ENCODE data around the gene SPATS2.
"Not testable (repeated sequence)": the region's sequence is repeated elsewhere in the genome, so short reads cannot be mapped to it uniquely, and the experiment has no call there.

SPATS2 gene

DNA sequence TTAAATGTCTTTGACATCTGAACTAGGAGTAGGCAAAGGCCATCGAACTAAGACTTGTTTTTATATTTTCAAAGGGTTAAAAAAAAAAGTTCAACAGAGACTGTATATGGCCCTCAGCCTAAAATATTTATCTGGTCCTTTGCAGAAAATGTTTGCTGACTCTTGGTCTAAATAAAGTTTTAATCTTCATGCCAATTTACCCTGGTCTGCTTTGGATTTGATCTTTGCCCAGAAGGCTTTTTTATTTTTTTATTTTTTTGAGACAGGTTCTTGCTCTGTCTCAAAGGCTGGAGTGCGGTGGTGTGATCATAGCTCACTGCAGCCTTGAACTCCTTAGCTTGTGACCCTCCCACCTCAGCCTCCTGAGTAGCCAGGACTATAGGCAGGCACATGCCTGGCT, 47.1 kb downstream of the SPATS2 start:
- DNase-seq = no peak

DNA sequence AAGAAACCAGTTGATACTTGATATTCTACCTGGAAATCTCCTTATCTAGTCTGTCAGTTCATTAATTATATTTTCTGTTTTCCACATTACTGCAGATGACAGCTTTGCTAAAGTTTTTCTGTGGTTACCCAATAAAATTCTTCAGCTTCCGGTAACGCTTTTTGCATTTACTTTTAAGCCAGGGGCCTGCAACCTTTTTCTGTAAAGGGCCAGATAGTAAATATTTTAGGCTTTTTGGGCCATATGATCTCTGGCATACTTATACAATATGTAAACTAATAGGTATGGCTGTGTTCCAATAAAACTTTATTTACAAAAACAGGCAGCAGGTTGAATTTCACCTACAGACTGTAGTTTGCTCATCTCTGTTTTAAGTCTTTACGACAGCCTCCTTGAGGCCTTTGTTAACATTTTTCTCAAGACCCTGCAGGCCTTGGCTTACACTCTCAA, 48.3 kb downstream of the SPATS2 start:
- no peak for DNase-seq

DNA sequence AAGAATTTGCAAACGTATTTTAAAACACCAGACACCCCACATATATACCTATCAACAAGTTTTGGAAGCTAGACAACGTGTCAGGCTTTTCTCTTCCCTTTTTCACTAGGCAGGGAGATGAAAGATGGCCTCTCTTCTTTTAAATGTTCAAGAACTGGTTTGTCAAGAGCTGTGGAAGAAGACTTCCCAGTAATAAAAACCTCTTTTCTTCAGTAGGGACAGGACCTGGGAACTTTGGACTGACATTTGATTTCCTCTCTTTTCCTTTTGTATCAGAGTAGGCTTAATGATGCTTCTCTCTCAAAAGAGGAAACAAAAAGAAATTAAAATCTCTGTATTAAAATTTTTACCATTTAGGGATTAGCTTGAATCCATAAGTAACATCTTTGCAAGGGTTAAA, 49.6 kb downstream of the SPATS2 start:
- no peak for DNase-seq

DNA sequence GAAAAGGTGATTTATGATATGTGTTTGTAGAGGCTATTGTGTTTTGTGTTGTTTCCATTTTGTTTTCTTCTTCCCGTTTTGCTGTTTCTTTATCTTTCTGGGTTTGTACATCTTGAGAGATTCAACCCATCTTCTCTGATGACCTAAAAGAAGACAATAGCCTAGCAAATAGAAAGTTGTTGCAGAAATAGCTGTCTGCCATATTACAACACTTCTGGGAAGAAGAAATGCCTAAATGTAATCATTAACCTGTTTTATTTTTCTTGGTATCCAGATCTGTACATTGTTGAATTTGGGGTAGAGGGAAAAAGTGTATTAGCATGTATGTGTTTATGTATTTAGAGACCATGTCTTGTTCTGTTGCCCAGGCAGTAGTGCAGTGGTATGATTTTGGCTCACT, 50.3 kb downstream of the SPATS2 start:
- DNase-seq = no peak

DNA sequence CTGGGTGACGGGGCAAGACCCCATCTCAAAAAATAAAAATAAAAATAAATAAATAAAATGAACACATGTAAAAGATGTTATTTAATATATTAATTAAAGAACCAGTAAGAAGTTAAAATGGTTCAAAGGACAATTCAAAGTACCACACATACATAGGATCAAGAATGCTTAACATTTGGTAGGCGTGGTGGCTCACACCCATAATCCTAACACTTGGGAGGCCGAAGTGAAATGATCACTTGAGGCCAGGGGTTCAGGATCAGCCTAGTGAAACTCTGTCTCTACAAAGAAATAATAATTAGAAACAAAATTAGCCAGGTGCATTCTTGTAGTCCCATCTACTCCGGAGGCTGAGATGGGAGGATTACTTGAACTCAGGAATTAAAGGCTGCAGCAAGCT, 53.3 kb downstream of the SPATS2 start:
- DNase-seq = no peak

DNA sequence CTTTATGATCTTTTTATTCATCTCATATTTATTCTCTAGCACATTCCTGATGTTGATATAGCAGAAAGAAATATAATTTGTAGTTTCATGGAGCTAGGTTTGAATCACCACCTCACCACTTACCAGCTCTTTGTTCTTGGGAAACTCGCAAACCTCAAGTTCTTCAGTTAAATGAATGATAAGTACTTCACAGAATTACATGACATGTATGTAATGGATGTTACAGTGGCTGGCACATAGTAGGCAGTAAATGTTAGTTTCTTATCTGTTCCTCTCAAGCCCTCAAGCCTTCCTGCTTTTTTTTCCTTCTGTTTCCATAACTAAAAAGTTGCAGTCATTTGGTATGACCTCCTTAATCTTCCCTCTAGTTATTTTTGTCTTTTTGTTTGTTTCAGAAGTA, 54.9 kb downstream of the SPATS2 start:
- no peak for DNase-seq

DNA sequence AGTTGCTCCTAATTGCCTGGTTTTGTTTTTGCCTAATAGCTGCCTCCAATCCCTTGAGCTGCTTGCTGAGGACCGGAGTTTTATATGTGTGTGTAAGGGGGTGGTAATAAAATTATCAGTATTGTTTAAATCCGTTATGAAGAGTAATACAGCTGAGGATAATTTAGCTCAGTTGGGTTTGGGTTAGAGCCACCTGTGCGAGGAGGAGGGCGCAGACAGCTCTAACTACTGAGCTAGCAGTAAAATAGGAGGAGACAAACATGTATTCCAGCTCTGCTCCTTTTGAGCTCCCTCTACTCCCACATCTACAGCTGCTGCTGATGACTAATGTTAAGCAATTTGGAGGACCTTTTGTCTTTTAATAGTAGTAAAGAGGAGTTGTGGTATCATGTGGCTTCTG, 61.5 kb downstream of the SPATS2 start:
- no peak for DNase-seq

DNA sequence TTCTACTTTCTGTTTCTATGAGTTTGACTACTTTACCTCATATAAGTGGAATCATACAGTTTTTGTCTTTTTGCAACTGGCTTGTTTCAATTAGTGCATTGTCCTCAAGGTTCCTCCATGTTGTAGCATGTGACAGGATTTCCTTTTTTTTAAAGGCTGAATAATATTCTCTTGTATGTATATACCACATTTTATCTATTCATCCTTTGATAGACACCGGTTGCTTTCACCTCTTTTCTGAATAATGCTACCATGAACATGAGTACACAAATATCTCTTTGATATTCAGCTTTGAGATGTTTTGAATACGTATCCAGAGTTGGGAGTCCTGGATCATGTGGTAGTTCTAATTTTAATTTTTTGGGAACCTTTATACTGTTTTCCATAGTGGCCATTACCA, 65.4 kb downstream of the SPATS2 start:
- no peak for DNase-seq

DNA sequence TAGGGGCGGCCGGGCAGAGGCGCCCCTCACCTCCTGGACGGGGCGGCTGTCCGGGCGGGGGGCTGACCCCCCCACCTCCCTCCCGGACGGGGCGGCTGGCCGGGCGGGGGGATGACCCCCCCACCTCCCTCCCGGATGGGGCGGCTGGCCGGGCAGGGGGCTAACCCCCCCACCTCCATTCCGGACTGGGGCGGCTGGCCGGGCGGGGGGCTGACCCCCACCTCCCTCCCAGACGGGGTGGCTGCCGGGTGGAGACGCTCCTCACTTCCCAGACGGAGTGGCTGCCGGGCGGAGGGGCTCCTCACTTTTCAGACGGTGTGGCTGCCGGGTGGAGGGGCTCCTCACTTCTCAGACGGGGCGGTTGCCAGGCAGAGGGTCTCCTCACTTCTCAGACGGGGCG, 69.5 kb downstream of the SPATS2 start:
- DNase-seq = not testable (repeated sequence)

DNA sequence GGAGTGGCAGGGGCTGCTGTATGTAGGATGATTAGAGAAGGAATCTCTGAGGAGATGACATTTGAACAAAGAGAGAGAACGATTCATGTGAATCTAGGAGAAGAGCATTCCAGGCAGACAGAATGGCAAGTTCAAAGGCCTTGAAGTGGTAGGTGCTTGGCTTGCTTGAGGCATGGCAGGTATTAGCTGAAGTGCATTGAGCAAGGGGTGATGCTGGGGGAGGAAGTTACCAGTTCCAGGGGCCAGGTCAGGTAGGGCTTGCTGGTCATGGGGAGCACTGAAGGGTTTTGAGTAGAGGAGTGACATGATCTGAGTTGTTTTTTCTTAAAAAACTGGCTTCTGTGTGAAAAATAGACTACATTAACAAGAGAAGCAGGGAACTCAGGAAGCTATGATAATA, 71.8 kb downstream of the SPATS2 start:
- no peak for DNase-seq

DNA sequence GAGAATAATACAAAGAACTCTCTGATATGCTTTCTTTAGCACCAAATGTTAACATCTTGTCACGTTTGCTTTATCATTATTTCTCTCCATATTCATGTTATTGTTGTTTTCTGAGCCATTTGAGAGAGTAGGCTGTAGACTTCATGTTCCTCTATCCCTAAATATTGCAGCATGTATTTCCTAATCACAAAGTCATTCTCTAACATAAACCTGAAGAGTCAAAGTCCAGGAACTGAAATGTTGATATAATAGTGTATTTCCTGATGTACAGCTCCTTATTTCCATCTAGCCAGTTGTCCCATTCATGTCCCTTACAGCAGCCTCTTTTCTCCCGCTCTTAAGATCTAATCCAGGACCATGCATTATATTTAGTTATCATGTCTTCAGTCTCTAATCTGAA, 72.8 kb downstream of the SPATS2 start:
- no peak for DNase-seq

DNA sequence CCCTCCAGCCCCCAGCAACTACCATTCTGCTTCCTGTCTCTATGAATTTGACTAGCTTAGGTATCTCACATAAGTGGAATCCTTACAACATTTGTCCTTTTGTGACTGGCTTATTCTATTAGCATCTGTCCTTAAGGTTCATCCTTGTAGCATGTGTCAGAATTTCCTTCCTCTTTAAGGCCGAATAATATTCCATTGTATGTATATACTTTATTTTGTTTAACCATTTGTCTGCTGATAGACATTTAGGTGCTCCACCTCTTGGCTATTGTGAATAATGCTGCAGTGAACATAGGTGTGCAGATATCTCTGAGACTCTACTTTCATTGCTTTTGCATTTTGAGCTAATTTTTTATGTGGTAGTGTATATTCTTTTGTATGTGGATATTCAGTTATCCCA, 75.7 kb downstream of the SPATS2 start:
- no peak for DNase-seq

DNA sequence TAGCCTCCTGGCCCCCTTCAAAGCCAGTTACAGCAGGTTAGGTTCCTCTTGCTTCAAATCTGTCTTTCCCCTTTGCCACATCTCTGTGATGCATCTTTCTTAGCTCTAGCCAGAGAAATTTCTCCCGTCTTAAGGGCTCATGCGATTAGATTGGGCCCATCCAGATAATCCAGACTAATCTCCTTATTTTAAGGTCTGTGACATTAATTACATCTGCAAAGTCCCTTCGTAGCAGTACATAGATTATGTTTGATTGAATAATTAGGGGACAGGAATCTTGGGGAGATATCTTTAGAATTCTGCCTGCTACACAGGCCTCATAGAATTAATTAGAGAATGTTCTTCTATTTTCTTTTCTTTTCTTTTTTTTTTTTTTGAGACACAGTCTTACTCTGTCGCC, 79.3 kb downstream of the SPATS2 start:
- DNase-seq = no peak

DNA sequence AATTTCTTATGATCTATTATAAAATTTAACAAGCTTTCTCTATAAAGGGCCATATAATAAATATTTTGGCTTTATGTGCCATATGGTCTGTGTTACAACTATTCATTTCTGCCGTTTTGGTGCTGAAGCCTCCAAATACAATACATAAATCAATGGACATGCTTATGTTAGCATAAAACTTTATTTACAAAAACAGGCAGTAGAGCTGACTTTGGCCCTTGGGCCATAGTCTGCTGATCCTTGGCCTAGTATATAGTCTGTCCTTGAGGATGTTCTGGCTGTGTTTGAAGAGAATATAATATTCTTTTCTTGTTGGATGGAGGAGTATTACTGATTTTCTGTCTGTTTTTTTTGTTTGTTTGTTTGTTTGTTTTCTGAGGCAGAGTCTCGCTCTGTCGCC, 81.6 kb downstream of the SPATS2 start:
- no peak for DNase-seq

DNA sequence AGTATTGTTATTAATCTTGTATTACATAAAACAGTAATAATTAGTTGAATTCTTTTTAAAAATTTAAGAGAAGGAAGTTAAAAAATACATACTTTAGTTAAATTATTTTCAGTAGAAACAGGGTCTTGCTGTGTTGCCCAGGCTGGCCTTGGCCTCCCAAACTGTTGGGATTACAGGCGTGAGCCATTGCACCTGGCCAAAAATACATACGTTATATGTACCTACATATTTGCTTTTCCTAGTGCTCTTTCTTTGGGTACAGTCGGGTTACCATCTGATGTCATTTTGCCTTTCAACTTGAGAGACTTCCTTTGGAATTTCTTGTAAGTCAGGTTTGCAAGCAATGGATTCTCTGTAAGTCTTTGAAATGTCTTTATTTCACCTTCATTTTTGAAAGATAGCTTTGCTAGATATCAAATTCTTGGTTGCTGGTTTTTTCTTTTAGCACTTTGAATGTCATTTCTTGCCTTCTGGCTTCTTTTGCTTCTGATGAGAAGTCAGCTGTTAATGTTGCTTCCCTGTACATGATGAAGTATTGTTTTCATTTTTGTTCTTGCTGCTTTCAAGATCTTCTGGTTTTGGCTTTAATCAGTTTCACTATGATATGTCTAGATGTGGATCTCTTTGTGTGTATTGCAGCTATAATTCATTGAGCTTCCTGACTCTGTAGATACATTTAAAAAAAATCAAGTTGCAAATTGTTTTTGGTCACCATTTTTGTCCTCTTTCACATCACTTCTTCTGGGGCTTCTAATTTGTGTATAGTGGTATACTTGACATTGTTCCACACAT, 84.4 kb downstream of the SPATS2 start:
- DNase-seq = no peak

DNA sequence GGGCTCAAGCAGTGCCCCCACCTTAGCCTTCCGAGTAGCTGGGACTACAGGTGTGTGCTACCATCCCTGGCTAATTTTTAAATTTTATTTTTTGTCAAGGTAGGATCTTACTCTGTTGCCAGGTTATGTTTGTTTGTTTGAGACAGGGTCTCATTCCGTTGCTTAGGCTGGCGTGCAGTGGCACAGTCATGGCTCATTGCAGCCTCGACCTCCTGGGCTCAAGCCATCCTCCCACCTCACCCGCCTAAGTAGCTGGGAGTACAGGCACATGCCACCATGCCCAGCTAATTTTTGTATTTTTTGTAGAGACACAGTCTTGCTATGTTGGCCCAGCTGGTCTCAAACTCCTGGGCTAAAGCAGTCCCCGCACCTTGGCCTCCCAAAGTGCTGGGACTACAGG, 88.2 kb downstream of the SPATS2 start:
- no peak for DNase-seq

DNA sequence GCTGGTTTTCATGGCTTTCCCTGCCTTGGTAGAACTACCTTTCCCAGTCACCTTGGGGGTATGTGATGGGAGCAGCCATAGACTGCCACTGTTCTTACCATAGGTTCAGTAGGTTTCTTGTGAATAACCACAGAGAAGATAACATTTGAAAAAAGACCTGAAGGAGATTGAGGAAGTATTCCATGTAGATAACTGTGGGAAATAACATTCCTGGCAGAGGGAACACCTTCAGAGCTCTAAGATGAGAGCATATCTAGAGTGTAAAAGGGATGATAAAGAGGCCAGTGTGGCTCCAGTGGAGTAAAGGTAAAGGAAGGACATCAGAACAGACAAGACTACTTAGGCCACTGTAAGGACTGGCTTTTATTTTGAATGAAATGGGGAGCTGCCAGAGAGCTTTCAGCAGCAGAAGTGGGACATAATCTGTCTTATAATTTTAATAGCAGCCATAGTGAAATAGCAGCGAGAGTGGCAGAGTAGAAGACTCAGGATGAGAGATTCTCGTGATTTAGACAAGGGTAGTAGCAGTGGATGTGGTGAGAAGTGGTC, 88.9 kb downstream of the SPATS2 start:
- no peak for DNase-seq

DNA sequence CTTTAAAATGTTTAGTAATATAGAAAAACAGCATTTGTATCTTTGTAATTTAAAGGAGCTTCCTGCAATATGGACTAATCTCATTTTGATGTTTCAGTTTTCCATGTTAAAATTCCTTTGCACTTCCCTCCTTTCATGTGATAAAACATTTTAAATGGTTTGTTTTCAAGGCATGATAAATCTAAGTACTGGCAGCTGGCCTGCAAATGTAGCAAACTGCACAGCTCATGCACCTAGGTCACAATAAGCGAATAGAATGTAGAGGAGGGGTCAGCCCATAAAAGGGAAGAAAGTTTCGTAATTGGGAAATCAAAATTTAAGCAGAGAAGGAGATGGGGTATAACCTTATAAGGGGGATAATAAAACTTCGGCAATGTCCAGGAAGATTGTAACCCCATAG, 91.6 kb downstream of the SPATS2 start:
- DNase-seq = no peak

DNA sequence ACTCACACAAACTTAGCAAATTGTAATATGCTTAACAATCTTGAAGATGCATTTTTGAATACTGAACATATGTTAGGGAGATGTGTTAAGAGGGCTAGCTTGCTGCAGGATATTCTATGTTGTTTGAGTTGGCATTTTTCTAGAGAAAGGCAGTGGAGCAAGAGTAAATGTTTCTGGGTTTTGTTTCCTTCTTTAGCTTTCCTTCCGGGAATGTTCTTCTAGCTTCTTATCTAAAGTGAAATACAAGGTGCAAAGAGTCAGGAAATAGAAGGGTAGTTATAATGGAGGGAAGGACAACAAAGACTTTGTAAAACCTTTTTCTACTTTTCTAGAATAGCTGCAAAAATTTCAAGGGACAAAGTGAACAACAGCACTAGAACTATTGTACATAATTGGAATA, 94.0 kb downstream of the SPATS2 start:
- DNase-seq = no peak

DNA sequence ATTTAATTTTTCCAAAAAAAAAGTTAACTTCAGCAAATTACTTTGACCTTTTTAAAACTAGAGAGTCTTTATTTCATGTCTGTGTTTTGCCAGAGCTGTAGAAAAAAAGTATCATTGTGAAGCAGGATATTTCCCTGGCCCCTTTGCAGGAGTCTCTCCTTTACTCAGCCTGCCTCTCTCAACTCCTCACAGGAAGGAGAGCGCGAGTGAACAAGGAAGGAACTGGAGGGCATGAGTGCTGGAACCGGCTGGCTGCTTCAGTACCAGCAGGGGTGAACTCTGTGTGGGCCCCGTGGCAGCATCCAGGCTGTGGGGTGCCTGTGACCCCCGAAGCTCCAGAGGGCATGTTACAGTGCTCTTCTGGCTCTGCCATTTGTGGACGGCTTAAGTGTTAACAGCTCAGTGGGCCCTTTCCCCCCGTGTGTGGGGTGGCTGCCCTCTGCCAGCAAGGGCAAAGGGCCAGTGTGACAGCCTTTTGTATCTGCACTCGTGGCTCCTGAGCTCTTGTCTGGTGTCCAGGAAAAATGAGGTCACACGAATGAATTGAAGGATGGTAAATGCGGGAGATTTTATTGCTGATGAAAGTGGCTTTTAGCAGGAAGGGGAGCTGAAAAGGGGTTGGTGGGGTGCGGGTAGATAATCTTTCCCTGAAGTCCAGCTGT, 95.0 kb downstream of the SPATS2 start:
- no peak for DNase-seq

DNA sequence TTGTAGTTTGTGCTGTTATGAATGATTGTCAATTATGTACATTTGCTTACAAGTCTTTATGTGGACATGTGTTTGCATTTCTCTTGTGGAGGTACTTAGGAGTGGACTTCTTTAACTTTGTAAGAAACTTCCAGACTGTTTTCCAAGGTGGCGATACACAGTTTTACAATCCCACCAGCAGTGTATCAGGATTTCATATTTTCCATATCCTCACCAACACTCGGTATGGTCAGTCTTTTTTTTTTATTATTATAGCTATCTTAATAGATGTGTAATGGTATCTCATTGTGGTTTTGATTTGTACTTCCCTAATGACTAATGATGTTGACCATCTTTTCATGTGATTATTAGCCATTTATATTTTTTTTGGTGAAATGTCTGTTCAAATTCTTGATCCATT, 97.9 kb downstream of the SPATS2 start:
- no peak for DNase-seq

DNA sequence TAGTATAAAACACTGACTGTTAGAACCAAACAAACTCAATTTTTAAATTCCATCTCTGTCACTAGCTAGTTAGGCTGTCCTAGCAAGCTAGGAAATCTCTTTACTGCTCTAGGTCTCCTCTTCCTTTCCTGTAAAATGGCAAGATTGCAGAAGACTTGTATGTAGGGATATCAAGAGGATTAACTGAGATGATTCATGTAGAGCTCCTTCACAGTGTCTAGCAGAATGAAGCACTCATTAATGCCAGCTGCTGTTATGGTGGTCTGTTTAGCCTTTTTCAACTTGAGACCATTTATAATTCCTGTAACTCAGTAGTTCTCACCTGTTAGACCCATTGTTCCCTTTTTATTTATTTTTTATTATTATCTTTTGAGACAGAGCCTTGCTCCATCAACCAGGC, 103.7 kb downstream of the SPATS2 start:
- DNase-seq = no peak

DNA sequence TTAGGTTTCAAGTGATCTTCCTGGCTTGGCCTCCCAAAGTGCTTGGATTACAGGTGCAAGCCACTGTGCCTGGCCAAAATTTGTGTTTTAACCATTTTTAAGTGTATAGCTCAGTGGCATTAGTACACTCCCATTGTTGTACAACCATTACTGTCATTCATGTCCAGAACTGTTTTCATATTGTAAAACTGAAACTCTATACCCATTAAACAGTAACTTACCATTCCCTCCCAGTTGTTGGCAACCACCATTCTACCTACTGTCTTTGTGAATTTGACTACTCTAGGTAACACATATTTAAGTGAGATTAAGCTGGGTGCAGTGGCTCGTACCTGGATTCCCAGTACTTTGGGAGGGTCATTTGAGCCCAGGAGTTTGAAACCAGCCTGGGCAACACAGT, 104.3 kb downstream of the SPATS2 start:
- DNase-seq = no peak

DNA sequence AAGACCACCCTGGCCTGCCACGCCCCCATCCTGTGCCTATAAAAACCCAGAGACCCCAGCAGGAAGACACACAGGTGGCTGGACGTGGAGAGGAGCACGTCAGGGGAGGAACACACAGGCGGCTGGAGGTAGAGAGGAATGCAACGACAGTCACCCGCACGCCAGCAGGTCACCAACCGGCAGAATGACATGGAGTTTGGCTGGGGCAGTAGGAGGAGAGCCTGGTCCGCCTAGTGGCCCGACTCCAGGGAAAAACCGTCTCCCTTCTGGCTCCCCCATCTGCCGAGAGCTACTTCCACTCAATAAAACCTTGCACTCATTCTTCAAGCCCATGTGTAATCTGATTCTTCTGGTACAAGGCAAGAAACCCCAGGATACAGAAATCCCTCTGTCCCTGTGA, 108.8 kb downstream of the SPATS2 start:
- no peak for DNase-seq
